Stomach (tissue), 4 donors: ENCODE data around the gene CDCA5.

Source experiments
- CTCF ChIP-seq, 7 experiments: fragments of 450-650 bp in 4 of 7; fragments of 200-600 bp in 3 of 7; sonication (generic) in 3 of 7; IDR thresholded peaks; one replicate each; pipeline ENCODE4 v1.5.1; 2016 to 2019; ENCODE audit warnings: antibody characterized with exemption in 7 of 7, control low read depth in 2 of 7, mild to moderate bottlenecking in 1 of 7
- EP300 ChIP-seq: sonication (generic); formaldehyde crosslinking; IDR thresholded peaks from one replicate; pipeline ENCODE4 v1.6.1; 2017; ENCODE audit warnings: antibody characterized with exemption

- no peak for TF ChIP-seq CTCF (IDR thresholded peaks at IDR 0.05)
- no peak for TF ChIP-seq EP300
Observed at GRCh38 chr11:65065851-65066250, 18.0 kb downstream of the CDCA5 start.
